HepG2 (cell line): Measurements from ENCODE around the gene LGALS4. TPM values are rescaled to one million over a fixed set of nuclear protein-coding genes. Genes with fewer than 3 reads are reported as not detected.
A peak's percentile ranks its signal among the peaks of the same experiment; 100 is the strongest.

Experiments used
- CEBPB ChIP-seq: IDR thresholded peaks from 2 replicates; pipeline ENCODE4 v1.6.1; 2011; ENCODE audit warnings: low read depth, low read length, improper control_type of control experiment, borderline replicate concordance
- ELF4 ChIP-seq: sonication (generic); formaldehyde crosslinking; IDR thresholded peaks from 2 replicates; pipeline ENCODE4 v1.5.0; 2020; ENCODE audit warnings: missing genetic modification reagents, mild to moderate bottlenecking, moderate library complexity, borderline replicate concordance
- FOXA1 ChIP-seq, 2 experiments: fragments of 450-650 bp in 1 of 2; sonication (generic) in 1 of 2; formaldehyde crosslinking in 1 of 2; IDR thresholded peaks; 2 replicates each; pipeline versions ENCODE4 v1.4.0 to v1.6.1; 2016 to 2020; ENCODE audit warnings: missing genetic modification reagents in 1 of 2
- GATA4 ChIP-seq: sonication (generic); IDR thresholded peaks from 2 replicates; pipeline ENCODE4 v1.6.1; 2016; ENCODE audit warnings: antibody characterized with exemption, low read depth, borderline replicate concordance
- HNF4A ChIP-seq: sonication (generic); formaldehyde crosslinking; IDR thresholded peaks from 2 replicates; pipeline ENCODE4 v1.4.0; 2020; ENCODE audit warnings: missing genetic modification reagents
- KMT2A ChIP-seq: sonication (generic); formaldehyde crosslinking; IDR thresholded peaks from 2 replicates; pipeline ENCODE4 v1.4.0; 2020; ENCODE audit warnings: missing genetic modification reagents
- MYNN ChIP-seq: sonication (generic); formaldehyde crosslinking; IDR thresholded peaks from 2 replicates; pipeline ENCODE4 v1.4.0; 2020; ENCODE audit warnings: mild to moderate bottlenecking, low read depth, missing genetic modification reagents
- NFKBIZ ChIP-seq: IDR thresholded peaks from 2 replicates; pipeline ENCODE4 v1.6.1; 2018; ENCODE audit warnings: missing genetic modification reagents, missing compliant biosample characterization
- NR1H2 ChIP-seq: sonication (generic); formaldehyde crosslinking; IDR thresholded peaks from 2 replicates; pipeline ENCODE4 v1.8.1; 2022; ENCODE audit warnings: low read depth, missing genetic modification reagents, borderline replicate concordance
- PATZ1 ChIP-seq: sonication (generic); formaldehyde crosslinking; IDR thresholded peaks from 2 replicates; pipeline ENCODE4 v1.4.0; 2020; ENCODE audit warnings: missing genetic modification reagents
- RBFOX2 ChIP-seq: fragments of 200-400 bp; formaldehyde crosslinking; IDR thresholded peaks from 2 replicates; pipeline ENCODE4 v1.6.1; 2017; ENCODE audit warnings: low read depth, mild to moderate bottlenecking, low read length
- SP2 ChIP-seq: sonication (generic); formaldehyde crosslinking; IDR thresholded peaks from 2 replicates; pipeline ENCODE4 v1.5.1; 2020; ENCODE audit warnings: mild to moderate bottlenecking, missing genetic modification reagents
- ZBTB38 ChIP-seq: sonication (generic); formaldehyde crosslinking; IDR thresholded peaks from 2 replicates; pipeline ENCODE4 v1.5.1; 2020; ENCODE audit warnings: mild to moderate bottlenecking, missing genetic modification reagents
- ZNF460 ChIP-seq: sonication (generic); formaldehyde crosslinking; IDR thresholded peaks from 2 replicates; pipeline ENCODE4 v1.5.1; 2020; ENCODE audit warnings: missing genetic modification reagents, mild to moderate bottlenecking, borderline replicate concordance
- ZNF646 ChIP-seq: sonication (generic); formaldehyde crosslinking; IDR thresholded peaks from 2 replicates; pipeline ENCODE4 v1.9.0; 2021; ENCODE audit warnings: mild to moderate bottlenecking, missing genetic modification reagents
- ZNF747 ChIP-seq: sonication (generic); formaldehyde crosslinking; IDR thresholded peaks from 2 replicates; pipeline ENCODE4 v1.8.1; 2023; ENCODE audit warnings: missing genetic modification reagents, mild to moderate bottlenecking, borderline replicate concordance
- polyA plus RNA-seq, 8 experiments: library from polyadenylated mRNA; depleted of rRNA in 3 of 8; stranded (reverse) in 7 of 8; unstranded in 1 of 8; fragments of >200 nt; fragmentation: Illumina TruSeq in 4 of 8; extraction: Trizol in 4 of 8; gene quantifications; 2 replicates each; pipeline versions ENCODE4 v1.2.1 to v1.2.3, GENCODE V29; 2011 to 2016; ENCODE audit warnings: low read depth in 4 of 8, missing spikeins in 1 of 8, mixed read lengths in 1 of 8; ENCODE audit not compliant: insufficient read depth in 1 of 8
- total RNA-seq, 5 experiments: library from RNA; depleted of rRNA; stranded (reverse); fragments of >200 nt; fragmentation: Illumina TruSeq; extraction: Trizol; gene quantifications; 2 replicates each; pipeline ENCODE4 v1.2.3, GENCODE V29; 2016; ENCODE audit warnings: low read depth in 1 of 5
- TF ChIP-seq, protein P1 (sequence below): sonication (generic); formaldehyde crosslinking; IDR thresholded peaks from 2 replicates; pipeline ENCODE4 v1.8.1; 2023; ENCODE audit warnings: mild to moderate bottlenecking, missing genetic modification reagents
- TF ChIP-seq, protein P2 (sequence below): sonication (generic); formaldehyde crosslinking; IDR thresholded peaks from 2 replicates; pipeline ENCODE4 v1.8.1; 2023; ENCODE audit warnings: missing genetic modification reagents, inconsistent platforms, borderline replicate concordance

Gene LGALS4
- total and polyA plus RNA-seq, 2 of the 13 experiments (the other 11 are each of a cell fraction or from before 2014, with no cell fraction given): 0.24 to 0.71 TPM

GRCh38 chr19:38842439-38843174 lies 29.9 kb upstream of the LGALS4 start (continued):
- TF ChIP-seq ZNF646 (CRISPR knock-in tag) (no peak), ZNF460 (CRISPR knock-in tag) (no peak), NFKBIZ (CRISPR knock-in tag) (no peak), NR1H2 (CRISPR knock-in tag) (no peak), ZNF747 (CRISPR knock-in tag) (no peak), ELF4 (no peak), FOXA1 (IDR thresholded peaks at IDR 0.05) (no peak), FOXA1 (CRISPR knock-in tag; IDR thresholded peaks at IDR 0.05) (no peak), CEBPB (no peak), PATZ1 (CRISPR knock-in tag) (no peak), GATA4 (no peak), KMT2A (CRISPR knock-in tag) (no peak), HNF4A (CRISPR knock-in tag) (no peak), MYNN (no peak), ZBTB38 (CRISPR knock-in tag) (0 out of 2 replicates have a peak, but pooled peaks have one; percentile 12), SP2 (CRISPR knock-in tag) (no peak), RBFOX2 (peak; percentile 39; the same call in 1 of the 2 replicates)
- TF ChIP-seq, protein P1, sequence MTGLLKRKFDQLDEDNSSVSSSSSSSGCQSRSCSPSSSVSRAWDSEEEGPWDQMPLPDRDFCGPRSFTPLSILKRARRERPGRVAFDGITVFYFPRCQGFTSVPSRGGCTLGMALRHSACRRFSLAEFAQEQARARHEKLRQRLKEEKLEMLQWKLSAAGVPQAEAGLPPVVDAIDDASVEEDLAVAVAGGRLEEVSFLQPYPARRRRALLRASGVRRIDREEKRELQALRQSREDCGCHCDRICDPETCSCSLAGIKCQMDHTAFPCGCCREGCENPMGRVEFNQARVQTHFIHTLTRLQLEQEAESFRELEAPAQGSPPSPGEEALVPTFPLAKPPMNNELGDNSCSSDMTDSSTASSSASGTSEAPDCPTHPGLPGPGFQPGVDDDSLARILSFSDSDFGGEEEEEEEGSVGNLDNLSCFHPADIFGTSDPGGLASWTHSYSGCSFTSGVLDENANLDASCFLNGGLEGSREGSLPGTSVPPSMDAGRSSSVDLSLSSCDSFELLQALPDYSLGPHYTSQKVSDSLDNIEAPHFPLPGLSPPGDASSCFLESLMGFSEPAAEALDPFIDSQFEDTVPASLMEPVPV: no peak
- TF ChIP-seq, protein P2, sequence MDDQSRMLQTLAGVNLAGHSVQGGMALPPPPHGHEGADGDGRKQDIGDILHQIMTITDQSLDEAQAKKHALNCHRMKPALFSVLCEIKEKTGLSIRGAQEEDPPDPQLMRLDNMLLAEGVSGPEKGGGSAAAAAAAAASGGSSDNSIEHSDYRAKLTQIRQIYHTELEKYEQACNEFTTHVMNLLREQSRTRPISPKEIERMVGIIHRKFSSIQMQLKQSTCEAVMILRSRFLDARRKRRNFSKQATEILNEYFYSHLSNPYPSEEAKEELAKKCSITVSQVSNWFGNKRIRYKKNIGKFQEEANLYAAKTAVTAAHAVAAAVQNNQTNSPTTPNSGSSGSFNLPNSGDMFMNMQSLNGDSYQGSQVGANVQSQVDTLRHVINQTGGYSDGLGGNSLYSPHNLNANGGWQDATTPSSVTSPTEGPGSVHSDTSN (CRISPR knock-in tag): no peak
